ENCODE data around the gene PDZK1IP1. TPM values are rescaled to one million over a fixed set of nuclear protein-coding genes. Genes with fewer than 3 reads are reported as not detected.

Gene PDZK1IP1
- total RNA-seq, result 1 to 10 TPM in 1 of 2 donors, under 1 TPM in 1; 0.75 to 1.1 TPM
- polyA plus RNA-seq, result 1 to 10 TPM in 1 of 2 donors, under 1 TPM in 1; 0.89 to 2.2 TPM

GRCh38 chr1:47189844-47190508 lies at the start of gene PDZK1IP1:
Gene PDZK1IP1 (minus strand): TSS chr1:47190036. CDS start chr1:47189932, 104 bp downstream.
- Histone ChIP-seq H3K4me1 (ENCODE audit: control insufficient read depth in 4 of 4, insufficient read depth in 4 of 4, low read length in 3 of 4) (peaks cover 0 to 6% (median 3%) of the 10 kb centered on the region in 4 donors), H3K9me3 (ENCODE audit: control insufficient read depth in 4 of 4, low read length in 3 of 4) (no peaks in the 10 kb centered on the region), H3K27me3 (ENCODE audit: control insufficient read depth in 4 of 4, insufficient read depth in 4 of 4, low read length in 3 of 4) (no peaks in the 10 kb centered on the region), H3K27ac (ENCODE audit: low read depth in 1 of 2, low read length in 2 of 2) (no peak within 1 kb of the TSS), H3K36me3 (ENCODE audit: control insufficient read depth in 4 of 4, insufficient read depth in 3 of 4, low read depth in 1 of 4, low read length in 3 of 4) (no peaks in the 10 kb centered on the region), H3K4me3 (ENCODE audit: low read depth in 1 of 3, low read length in 3 of 3) (no peak within 1 kb of the TSS), H3K9ac (ENCODE audit: low read depth in 1 of 2, low read length in 2 of 2) (no peak within 1 kb of the TSS)
- TF ChIP-seq HNF4G (IDR thresholded peaks at IDR 0.05) (no peak), RAD21 (IDR thresholded peaks at IDR 0.05) (no peak), TAF1 (conservative IDR thresholded peaks at IDR 0.05) (no peak), GABPA (IDR thresholded peaks at IDR 0.05 in 1 of 2, conservative IDR thresholded peaks at IDR 0.05 in 1 of 2) (no peak), EGR1 (IDR thresholded peaks at IDR 0.05; ENCODE audit: low read depth in 2 of 2) (no peak), RXRA (IDR thresholded peaks at IDR 0.05) (no peak), MAX (IDR thresholded peaks at IDR 0.05) (no peak), SP1 (IDR thresholded peaks at IDR 0.05) (no peak), NR2F2 (IDR thresholded peaks at IDR 0.05) (no peak), REST (IDR thresholded peaks at IDR 0.05) (no peak), CTCF (IDR thresholded peaks at IDR 0.05; ENCODE audit: low read depth, low read length, missing input control) (no peak), FOXA1 (IDR thresholded peaks at IDR 0.05) (no peak), JUND (IDR thresholded peaks at IDR 0.05) (no peak), FOXA2 (IDR thresholded peaks at IDR 0.05) (no peak), ZBTB33 (IDR thresholded peaks at IDR 0.05) (no peak), HNF4A (conservative IDR thresholded peaks at IDR 0.05) (no peak), YY1 (IDR thresholded peaks at IDR 0.05) (no peak), ATF3 (IDR thresholded peaks at IDR 0.05) (no peak)
- 62% methylated on average over 16 of the region's 16 CpGs for WGBS
- DNase-seq (ENCODE audit: low spot score), result peak; percentile 40
